ENCODE results near the gene KRTAP9-3. TPM values are rescaled to one million over a fixed set of nuclear protein-coding genes. Genes with fewer than 3 reads are reported as not detected.
"Not testable (repeated sequence)": the region's sequence is repeated elsewhere in the genome, so short reads cannot be mapped to it uniquely, and the experiment has no call there.

Gene KRTAP9-3
- total RNA-seq, 4 donors from 2014 or later, result not detected

GRCh38 chr17:41199421-41200078, 32.7 kb upstream of the KRTAP9-3 start:
- no peak for TF ChIP-seq CTCF (IDR thresholded peaks at IDR 0.05; ENCODE audit: low read depth)

GRCh38 chr17:41211845-41212466, 20.3 kb upstream of the KRTAP9-3 start:
- no peak for TF ChIP-seq CTCF (IDR thresholded peaks at IDR 0.05; ENCODE audit: low read depth)

GRCh38 chr17:41212524-41213169, 19.6 kb upstream of the KRTAP9-3 start:
- TF ChIP-seq CTCF (IDR thresholded peaks at IDR 0.05; ENCODE audit: low read depth), result no peak

GRCh38 chr17:41215681-41216080, 16.6 kb upstream of the KRTAP9-3 start:
- TF ChIP-seq CTCF (IDR thresholded peaks at IDR 0.05; ENCODE audit: low read depth), result no peak

GRCh38 chr17:41223821-41224220, 8.4 kb upstream of the KRTAP9-3 start:
- TF ChIP-seq CTCF (IDR thresholded peaks at IDR 0.05; ENCODE audit: low read depth), result no peak

GRCh38 chr17:41226051-41226450, 6.2 kb upstream of the KRTAP9-3 start:
- TF ChIP-seq CTCF (IDR thresholded peaks at IDR 0.05; ENCODE audit: low read depth), result no peak

GRCh38 chr17:41226598-41227095, 5.6 kb upstream of the KRTAP9-3 start, which contains the start of gene KRTAP9-2:
KRTAP9-2 (plus strand) TSS chr17:41226648; CDS start chr17:41226655, 7 bp downstream.
- not testable (repeated sequence) for TF ChIP-seq CTCF (IDR thresholded peaks at IDR 0.05; ENCODE audit: low read depth)
